A549 (cell line): ENCODE measurements around the gene UST. TPM values are rescaled to one million over a fixed set of nuclear protein-coding genes. Genes with fewer than 3 reads are reported as not detected.

ENCODE experiments used
- ATAC-seq, 2 experiments: fragments of 200-7000 bp in 1 of 2; fragments of >200 bp in 1 of 2; cut with Nextera tagmentation in 1 of 2; cut with Tn5 transposase in 1 of 2; 3 replicates each; pipeline versions ENCODE4 v1.8.0 to v1.9.1; 2018 to 2020; ENCODE audit warnings: mild to moderate bottlenecking in 1 of 2, moderate library complexity in 1 of 2
- CTCF ChIA-PET: fragments of 300-600 bp; sonication (Branson Sonifier 250); formaldehyde crosslinking; extraction: SDS; loops from one replicate; lab custom pipeline; 2021; ENCODE audit warnings: antibody characterized with exemption, inconsistent platforms; lab: Yijun Ruan, JAX
- POLR2A ChIA-PET: fragments of 350-600 bp; formaldehyde crosslinking; extraction: SDS; loops from one replicate; lab custom pipeline; 2021; ENCODE audit warnings: antibody characterized with exemption, inconsistent platforms; lab: Yijun Ruan, JAX
- DNase-seq, 2 experiments: peaks; one replicate each; pipeline versions ENCODE4 v3.0.0 to v3.0.0-alpha.2; 2011 to 2016; ENCODE audit warnings: low read depth in 1 of 2, low spot score in 1 of 2
- FAIRE-seq: peaks from 2 replicates; lab custom pipeline; 2011; peaks lifted over from hg19 to GRCh38; lab: Jason Lieb, UNC
- H3K27ac ChIP-seq, 2 experiments: fragments of >200 bp; sonication (Bioruptor Twin); formaldehyde crosslinking; 3 replicates each; pipeline ENCODE4 v1.5.1; 2016 to 2017
- H3K4me1 ChIP-seq: fragments of >200 bp; sonication (Bioruptor Twin); formaldehyde crosslinking; 3 replicates; pipeline ENCODE4 v1.6.1; 2016
- H3K4me2 ChIP-seq: fragments of >200 bp; sonication (Bioruptor Twin); formaldehyde crosslinking; 3 replicates; pipeline ENCODE4 v1.6.1; 2016
- H3K4me3 ChIP-seq: fragments of >200 bp; sonication (Bioruptor Twin); formaldehyde crosslinking; 3 replicates; pipeline ENCODE4 v1.5.1; 2016
- H3K9me3 ChIP-seq: fragments of >200 bp; sonication (Bioruptor Twin); formaldehyde crosslinking; 3 replicates; pipeline ENCODE4 v1.6.1; 2016
- ATOH8 ChIP-seq: fragments of 250-450 bp; sonication (Bioruptor Pico); IDR thresholded peaks from 2 replicates; pipeline ENCODE4 v1.5.0; 2020; ENCODE audit warnings: low read depth, mild to moderate bottlenecking, moderate library complexity
- BHLHE40 ChIP-seq: IDR thresholded peaks from 2 replicates; pipeline ENCODE4 v1.6.1; 2012; ENCODE audit warnings: low read depth, low read length, inconsistent platforms
- CTCF ChIP-seq: fragments of >200 bp; sonication (Bioruptor Twin); formaldehyde crosslinking; IDR thresholded peaks from 3 replicates; pipeline ENCODE4 v1.5.1; 2016
- ELK1 ChIP-seq: fragments of 150-350 bp; IDR thresholded peaks from 2 replicates; pipeline ENCODE4 v1.6.1; 2014; ENCODE audit warnings: low read depth, mild to moderate bottlenecking, low read length
- HDAC2 ChIP-seq: fragments of 200-600 bp; sonication (generic); IDR thresholded peaks from 2 replicates; pipeline ENCODE4 v1.6.1; 2016
- HEYL ChIP-seq: fragments of 250-450 bp; sonication (Bioruptor Pico); IDR thresholded peaks from 2 replicates; pipeline ENCODE4 v1.8.0; 2021; ENCODE audit warnings: mild to moderate bottlenecking, moderate library complexity
- HOXA7 ChIP-seq: fragments of 250-450 bp; sonication (Bioruptor Pico); IDR thresholded peaks from 2 replicates; pipeline ENCODE4 v1.5.0; 2020; ENCODE audit warnings: mild to moderate bottlenecking, moderate library complexity
- JUNB ChIP-seq: fragments of >200 bp; sonication (Bioruptor Twin); formaldehyde crosslinking; IDR thresholded peaks from 2 replicates; pipeline ENCODE4 v1.6.1; 2016
- NFE2L2 ChIP-seq: fragments of 150-350 bp; conservative IDR thresholded peaks from 2 replicates; pipeline ENCODE4 v1.6.1; 2014; ENCODE audit warnings: low read length
- NR3C1 ChIP-seq: fragments of >200 bp; sonication (Bioruptor Twin); formaldehyde crosslinking; IDR thresholded peaks from 3 replicates; pipeline ENCODE4 v1.6.1; 2017
- PHF8 ChIP-seq: fragments of 200-600 bp; sonication (generic); IDR thresholded peaks from 2 replicates; pipeline ENCODE4 v1.6.1; 2016; ENCODE audit warnings: low read depth, mild to moderate bottlenecking, antibody characterized with exemption, moderate library complexity, borderline replicate concordance
- POLR2A ChIP-seq: IDR thresholded peaks from 2 replicates; pipeline ENCODE4 v1.6.1; 2012; ENCODE audit warnings: mild to moderate bottlenecking, low read length
- REST ChIP-seq: fragments of 200-600 bp; sonication (generic); IDR thresholded peaks from 2 replicates; pipeline ENCODE4 v1.6.1; 2016; ENCODE audit warnings: antibody characterized with exemption, mild to moderate bottlenecking, moderate library complexity
- SMC3 ChIP-seq: fragments of >200 bp; sonication (Bioruptor Twin); formaldehyde crosslinking; IDR thresholded peaks from 3 replicates; pipeline ENCODE4 v1.6.1; 2018; ENCODE audit warnings: inconsistent platforms
- USF2 ChIP-seq: fragments of 450-650 bp; IDR thresholded peaks from 2 replicates; pipeline ENCODE4 v1.6.1; 2014; ENCODE audit warnings: antibody characterized with exemption
- ZSCAN20 ChIP-seq: fragments of 250-450 bp; sonication (Bioruptor Pico); IDR thresholded peaks from 2 replicates; pipeline ENCODE4 v1.8.0; 2022; ENCODE audit warnings: mild to moderate bottlenecking, moderate library complexity
- WGBS: methylation state at CpG from one replicate; pipeline ENCODE4 v1.1.6; 2017; ENCODE audit errors: missing lambda C conversion rate; 5-methylcytosine and 5-hydroxymethylcytosine counted together
- polyA plus RNA-seq, 4 experiments: library from polyadenylated mRNA; depleted of rRNA in 3 of 4; stranded (reverse); fragments of >200 nt; fragmentation: RNase III in 1 of 4; extraction: RNeasy Plus Mini Kit Qiagen cat#74134 plus additional on column Dnase treatment in 1 of 4; gene quantifications; 2 replicates in 3 of 4; 3 replicates in 1 of 4; pipeline ENCODE4 v1.2.3, GENCODE V29; 2011 to 2017

The UST gene
- polyA plus RNA-seq, 2 of the 4 experiments (the other 2 are of a cell fraction) = 0.54 to 1.7 TPM

- no peak for TF ChIP-seq REST
- no peak for TF ChIP-seq HOXA7 (CRISPR knock-in tag)
- TF ChIP-seq, all 56 proteins: peak for 0
These were observed 78.7 kb downstream of the UST start (continued) for GRCh38 chr6:148825492-148825891.

GRCh38 chr6:148827416-148828045, 80.7 kb downstream of the UST start:
- Histone ChIP-seq H3K4me1 (no peaks in the 10 kb centered on the region), H3K9me3 (no peaks in the 10 kb centered on the region), H3K4me2 (no peak overlapping the region), H3K4me3 (no peak overlapping the region)
- ChIA-PET POLR2A (no interaction called here), CTCF (no interaction called here)
- FAIRE-seq = no peak
- DNase-seq = no peak
- TF ChIP-seq USF2 (no peak), HDAC2 (no peak), HOXA7 (CRISPR knock-in tag) (no peak), ZSCAN20 (CRISPR knock-in tag) (no peak), CTCF (no peak), ATOH8 (no peak), PHF8 (no peak), NR3C1 (no peak), NFE2L2 (no peak), REST (no peak), HEYL (CRISPR knock-in tag) (no peak), BHLHE40 (no peak), ELK1 (no peak), SMC3 (no peak), POLR2A (no peak), JUNB (no peak)
- TF ChIP-seq, all 56 proteins: peak for 0
- 59% methylated on average over 5 of the region's 5 CpGs for WGBS
- no peak overlapping the region for H3K27ac ChIP-seq
- no peak for ATAC-seq
